ENCODE data around the gene BCAS3.
"Not testable (repeated sequence)": the region's sequence is repeated elsewhere in the genome, so short reads cannot be mapped to it uniquely, and the experiment has no call there.

The BCAS3 gene

GRCh38 chr17:60995680-60996079 is 318.0 kb downstream of the BCAS3 start:
- H2AFZ ChIP-seq (ENCODE audit: low read depth, low read length), result no peak overlapping the region
- no peaks in the 10 kb centered on the region for H3K27me3 ChIP-seq (ENCODE audit: insufficient read depth, low read length)
- H3K4me1 ChIP-seq (ENCODE audit: insufficient read depth, low read length), result no peaks in the 10 kb centered on the region
- H3K36me3 ChIP-seq (ENCODE audit: insufficient read depth, low read length), result no peaks in the 10 kb centered on the region
- H3K9me3 ChIP-seq (ENCODE audit: low read length), result no peaks in the 10 kb centered on the region
- H3K4me3 ChIP-seq (ENCODE audit: low read length), result no peak overlapping the region

- no peaks in the 10 kb centered on the region for H3K36me3 ChIP-seq (ENCODE audit: insufficient read depth, low read length)
- H3K27me3 ChIP-seq (ENCODE audit: insufficient read depth, low read length), result no peaks in the 10 kb centered on the region
- no peaks in the 10 kb centered on the region for H3K9me3 ChIP-seq (ENCODE audit: low read length)
- no peak overlapping the region for H2AFZ ChIP-seq (ENCODE audit: low read depth, low read length)
- H3K4me3 ChIP-seq (ENCODE audit: low read length), result no peak overlapping the region
- no peaks in the 10 kb centered on the region for H3K4me1 ChIP-seq (ENCODE audit: insufficient read depth, low read length)
Observed at GRCh38 chr17:61000911-61001310, 323.3 kb downstream of the BCAS3 start.

- no peaks in the 10 kb centered on the region for H3K4me1 ChIP-seq (ENCODE audit: insufficient read depth, low read length)
- H2AFZ ChIP-seq (ENCODE audit: low read depth, low read length), result no peak overlapping the region
- H3K36me3 ChIP-seq (ENCODE audit: insufficient read depth, low read length), result no peaks in the 10 kb centered on the region
- H3K9me3 ChIP-seq (ENCODE audit: low read length), result no peaks in the 10 kb centered on the region
- no peaks in the 10 kb centered on the region for H3K27me3 ChIP-seq (ENCODE audit: insufficient read depth, low read length)
- H3K4me3 ChIP-seq (ENCODE audit: low read length), result no peak overlapping the region
Observed at GRCh38 chr17:61002316-61002736, 324.7 kb downstream of the BCAS3 start.

GRCh38 chr17:61005358-61005757 is 327.7 kb downstream of the BCAS3 start:
- Histone ChIP-seq H3K36me3 (ENCODE audit: insufficient read depth, low read length) (no peaks in the 10 kb centered on the region), H3K9me3 (ENCODE audit: low read length) (no peaks in the 10 kb centered on the region), H2AFZ (ENCODE audit: low read depth, low read length) (no peak overlapping the region), H3K4me3 (ENCODE audit: low read length) (no peak overlapping the region), H3K27me3 (ENCODE audit: insufficient read depth, low read length) (no peaks in the 10 kb centered on the region), H3K4me1 (ENCODE audit: insufficient read depth, low read length) (no peaks in the 10 kb centered on the region)

- not testable (repeated sequence) for H3K4me1 ChIP-seq (ENCODE audit: insufficient read depth, low read length); H3K4me3 ChIP-seq (ENCODE audit: low read length); H3K27me3 ChIP-seq (ENCODE audit: insufficient read depth, low read length); H3K36me3 ChIP-seq (ENCODE audit: insufficient read depth, low read length); H3K9me3 ChIP-seq (ENCODE audit: low read length); H2AFZ ChIP-seq (ENCODE audit: low read depth, low read length)
Observed at GRCh38 chr17:61005958-61006357, 328.3 kb downstream of the BCAS3 start.

GRCh38 chr17:61007980-61008379 is 330.3 kb downstream of the BCAS3 start:
- no peaks in the 10 kb centered on the region for H3K36me3 ChIP-seq (ENCODE audit: insufficient read depth, low read length)
- H2AFZ ChIP-seq (ENCODE audit: low read depth, low read length), result no peak overlapping the region
- no peaks in the 10 kb centered on the region for H3K27me3 ChIP-seq (ENCODE audit: insufficient read depth, low read length)
- H3K9me3 ChIP-seq (ENCODE audit: low read length), result no peaks in the 10 kb centered on the region
- H3K4me1 ChIP-seq (ENCODE audit: insufficient read depth, low read length), result no peaks in the 10 kb centered on the region
- H3K4me3 ChIP-seq (ENCODE audit: low read length), result no peak overlapping the region

GRCh38 chr17:61009663-61010062 is 332.0 kb downstream of the BCAS3 start:
- H3K4me3 ChIP-seq (ENCODE audit: low read length), result no peak overlapping the region
- H3K4me1 ChIP-seq (ENCODE audit: insufficient read depth, low read length), result no peaks in the 10 kb centered on the region
- no peaks in the 10 kb centered on the region for H3K27me3 ChIP-seq (ENCODE audit: insufficient read depth, low read length)
- H2AFZ ChIP-seq (ENCODE audit: low read depth, low read length), result no peak overlapping the region
- no peaks in the 10 kb centered on the region for H3K9me3 ChIP-seq (ENCODE audit: low read length)
- no peaks in the 10 kb centered on the region for H3K36me3 ChIP-seq (ENCODE audit: insufficient read depth, low read length)

GRCh38 chr17:61010661-61011170 is 333.1 kb downstream of the BCAS3 start:
- H3K27me3 ChIP-seq (ENCODE audit: insufficient read depth, low read length), result no peaks in the 10 kb centered on the region
- no peaks in the 10 kb centered on the region for H3K9me3 ChIP-seq (ENCODE audit: low read length)
- H2AFZ ChIP-seq (ENCODE audit: low read depth, low read length), result no peak overlapping the region
- H3K4me3 ChIP-seq (ENCODE audit: low read length), result no peak overlapping the region
- no peaks in the 10 kb centered on the region for H3K4me1 ChIP-seq (ENCODE audit: insufficient read depth, low read length)
- H3K36me3 ChIP-seq (ENCODE audit: insufficient read depth, low read length), result no peaks in the 10 kb centered on the region

GRCh38 chr17:61011251-61011650 is 333.6 kb downstream of the BCAS3 start:
- H3K36me3 ChIP-seq (ENCODE audit: insufficient read depth, low read length), result no peaks in the 10 kb centered on the region
- H2AFZ ChIP-seq (ENCODE audit: low read depth, low read length), result no peak overlapping the region
- H3K4me1 ChIP-seq (ENCODE audit: insufficient read depth, low read length), result no peaks in the 10 kb centered on the region
- H3K9me3 ChIP-seq (ENCODE audit: low read length), result no peaks in the 10 kb centered on the region
- H3K4me3 ChIP-seq (ENCODE audit: low read length), result no peak overlapping the region
- H3K27me3 ChIP-seq (ENCODE audit: insufficient read depth, low read length), result no peaks in the 10 kb centered on the region

- no peaks in the 10 kb centered on the region for H3K4me1 ChIP-seq (ENCODE audit: insufficient read depth, low read length)
- no peaks in the 10 kb centered on the region for H3K36me3 ChIP-seq (ENCODE audit: insufficient read depth, low read length)
- no peaks in the 10 kb centered on the region for H3K27me3 ChIP-seq (ENCODE audit: insufficient read depth, low read length)
- H2AFZ ChIP-seq (ENCODE audit: low read depth, low read length), result no peak overlapping the region
- no peaks in the 10 kb centered on the region for H3K9me3 ChIP-seq (ENCODE audit: low read length)
- H3K4me3 ChIP-seq (ENCODE audit: low read length), result no peak overlapping the region
Observed at GRCh38 chr17:61015966-61016365, 338.3 kb downstream of the BCAS3 start.

- H3K27me3 ChIP-seq (ENCODE audit: insufficient read depth, low read length), result no peaks in the 10 kb centered on the region
- H3K4me1 ChIP-seq (ENCODE audit: insufficient read depth, low read length), result no peaks in the 10 kb centered on the region
- no peak overlapping the region for H3K4me3 ChIP-seq (ENCODE audit: low read length)
- no peaks in the 10 kb centered on the region for H3K9me3 ChIP-seq (ENCODE audit: low read length)
- H2AFZ ChIP-seq (ENCODE audit: low read depth, low read length), result no peak overlapping the region
- H3K36me3 ChIP-seq (ENCODE audit: insufficient read depth, low read length), result no peaks in the 10 kb centered on the region
Observed at GRCh38 chr17:61017317-61018006, 339.8 kb downstream of the BCAS3 start.

- Histone ChIP-seq H3K4me3 (ENCODE audit: low read length) (no peak overlapping the region), H3K36me3 (ENCODE audit: insufficient read depth, low read length) (no peaks in the 10 kb centered on the region), H2AFZ (ENCODE audit: low read depth, low read length) (no peak overlapping the region), H3K9me3 (ENCODE audit: low read length) (no peaks in the 10 kb centered on the region), H3K4me1 (ENCODE audit: insufficient read depth, low read length) (no peaks in the 10 kb centered on the region), H3K27me3 (ENCODE audit: insufficient read depth, low read length) (no peaks in the 10 kb centered on the region)
Observed at GRCh38 chr17:61018938-61019337, 341.3 kb downstream of the BCAS3 start.

GRCh38 chr17:61023996-61024395 is 346.3 kb downstream of the BCAS3 start:
- Histone ChIP-seq H3K36me3 (ENCODE audit: insufficient read depth, low read length) (no peaks in the 10 kb centered on the region), H2AFZ (ENCODE audit: low read depth, low read length) (no peak overlapping the region), H3K27me3 (ENCODE audit: insufficient read depth, low read length) (no peaks in the 10 kb centered on the region)

GRCh38 chr17:61026818-61027217 is 349.2 kb downstream of the BCAS3 start:
- H2AFZ ChIP-seq (ENCODE audit: low read depth, low read length), result no peak overlapping the region
- H3K36me3 ChIP-seq (ENCODE audit: insufficient read depth, low read length), result no peaks in the 10 kb centered on the region
- H3K9me3 ChIP-seq (ENCODE audit: low read length), result no peaks in the 10 kb centered on the region
- H3K4me3 ChIP-seq (ENCODE audit: low read length), result no peak overlapping the region
- H3K4me1 ChIP-seq (ENCODE audit: insufficient read depth, low read length), result no peaks in the 10 kb centered on the region
- H3K27me3 ChIP-seq (ENCODE audit: insufficient read depth, low read length), result no peaks in the 10 kb centered on the region

More at GRCh38 chr17:61023996-61024395, 346.3 kb downstream of the BCAS3 start:
- H3K4me1 ChIP-seq (ENCODE audit: insufficient read depth, low read length), result no peaks in the 10 kb centered on the region
- H3K4me3 ChIP-seq (ENCODE audit: low read length), result no peak overlapping the region
- H3K9me3 ChIP-seq (ENCODE audit: low read length), result no peaks in the 10 kb centered on the region

Data from neuron (in vitro differentiated cells).